ENCODE measurements around the gene ZIC1.

Gene ZIC1

DNA sequence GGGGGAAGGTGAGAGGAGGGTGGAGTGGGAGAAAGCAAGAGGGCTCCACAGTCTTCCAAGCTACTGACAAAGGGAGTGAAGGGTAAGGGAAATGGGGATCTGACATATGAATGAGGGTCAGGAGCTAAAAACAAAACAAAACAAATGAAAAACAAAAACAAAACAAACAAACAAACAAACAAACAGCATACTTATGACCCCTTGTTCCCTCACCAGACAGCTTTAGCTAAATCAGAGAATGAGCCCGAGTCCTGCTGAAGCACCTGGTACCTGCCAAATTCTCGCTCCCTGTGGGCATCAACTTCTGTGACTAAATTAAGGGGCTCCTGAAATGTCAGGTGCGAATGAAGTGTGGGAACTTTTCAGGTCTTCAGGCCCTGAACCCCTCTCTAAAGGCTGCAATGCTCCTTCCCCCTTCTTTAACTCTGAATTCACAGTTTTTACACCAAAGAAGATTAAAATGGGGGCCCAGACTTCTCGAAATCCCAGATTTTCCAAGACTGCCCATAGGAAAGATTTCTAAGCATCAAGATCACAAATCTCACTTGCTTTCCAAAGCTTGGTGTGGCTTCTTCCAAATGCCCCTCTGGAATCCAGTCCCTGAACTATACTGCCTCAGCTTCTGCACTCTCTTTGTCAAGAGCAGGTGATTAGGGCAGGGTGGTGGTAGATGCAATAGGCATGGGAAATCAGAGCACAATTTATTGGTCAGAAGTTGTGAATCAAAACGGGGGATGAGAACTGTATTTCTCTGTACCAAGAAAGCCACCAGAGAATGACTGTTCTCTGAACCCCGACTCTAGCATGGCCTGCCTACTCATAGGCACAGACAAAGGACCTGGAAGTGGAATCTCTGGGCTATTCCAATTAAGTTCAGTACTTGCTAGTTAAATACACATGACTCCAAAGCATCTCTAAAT, 43.7 kb upstream of the ZIC1 start:
- TF ChIP-seq CEBPB (IDR thresholded peaks at IDR 0.05) (no peak), FOXM1 (IDR thresholded peaks at IDR 0.05; ENCODE audit: borderline replicate concordance, low read depth) (no peak), CREB1 (IDR thresholded peaks at IDR 0.05; ENCODE audit: low read depth) (no peak), EGR1 (IDR thresholded peaks at IDR 0.05) (no peak), TCF12 (IDR thresholded peaks at IDR 0.05; ENCODE audit: low read depth) (no peak), YY1 (IDR thresholded peaks at IDR 0.05; ENCODE audit: low read depth) (no peak), EP300 (IDR thresholded peaks at IDR 0.05; ENCODE audit: borderline replicate concordance) (no peak), ZBTB7A (IDR thresholded peaks at IDR 0.05; ENCODE audit: low read depth) (no peak), TAF1 (IDR thresholded peaks at IDR 0.05; ENCODE audit: low read depth) (no peak), RAD21 (IDR thresholded peaks at IDR 0.05; ENCODE audit: low read depth) (no peak), TEAD4 (IDR thresholded peaks at IDR 0.05) (no peak), NFIC (IDR thresholded peaks at IDR 0.05) (no peak)
- TF ChIP-seq, protein P1, sequence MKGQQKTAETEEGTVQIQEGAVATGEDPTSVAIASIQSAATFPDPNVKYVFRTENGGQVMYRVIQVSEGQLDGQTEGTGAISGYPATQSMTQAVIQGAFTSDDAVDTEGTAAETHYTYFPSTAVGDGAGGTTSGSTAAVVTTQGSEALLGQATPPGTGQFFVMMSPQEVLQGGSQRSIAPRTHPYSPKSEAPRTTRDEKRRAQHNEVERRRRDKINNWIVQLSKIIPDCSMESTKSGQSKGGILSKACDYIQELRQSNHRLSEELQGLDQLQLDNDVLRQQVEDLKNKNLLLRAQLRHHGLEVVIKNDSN (IDR thresholded peaks at IDR 0.05) = no peak
- TF ChIP-seq, protein P2, sequence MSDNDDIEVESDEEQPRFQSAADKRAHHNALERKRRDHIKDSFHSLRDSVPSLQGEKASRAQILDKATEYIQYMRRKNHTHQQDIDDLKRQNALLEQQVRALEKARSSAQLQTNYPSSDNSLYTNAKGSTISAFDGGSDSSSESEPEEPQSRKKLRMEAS (IDR thresholded peaks at IDR 0.05) = no peak
- TF ChIP-seq, protein P3, sequence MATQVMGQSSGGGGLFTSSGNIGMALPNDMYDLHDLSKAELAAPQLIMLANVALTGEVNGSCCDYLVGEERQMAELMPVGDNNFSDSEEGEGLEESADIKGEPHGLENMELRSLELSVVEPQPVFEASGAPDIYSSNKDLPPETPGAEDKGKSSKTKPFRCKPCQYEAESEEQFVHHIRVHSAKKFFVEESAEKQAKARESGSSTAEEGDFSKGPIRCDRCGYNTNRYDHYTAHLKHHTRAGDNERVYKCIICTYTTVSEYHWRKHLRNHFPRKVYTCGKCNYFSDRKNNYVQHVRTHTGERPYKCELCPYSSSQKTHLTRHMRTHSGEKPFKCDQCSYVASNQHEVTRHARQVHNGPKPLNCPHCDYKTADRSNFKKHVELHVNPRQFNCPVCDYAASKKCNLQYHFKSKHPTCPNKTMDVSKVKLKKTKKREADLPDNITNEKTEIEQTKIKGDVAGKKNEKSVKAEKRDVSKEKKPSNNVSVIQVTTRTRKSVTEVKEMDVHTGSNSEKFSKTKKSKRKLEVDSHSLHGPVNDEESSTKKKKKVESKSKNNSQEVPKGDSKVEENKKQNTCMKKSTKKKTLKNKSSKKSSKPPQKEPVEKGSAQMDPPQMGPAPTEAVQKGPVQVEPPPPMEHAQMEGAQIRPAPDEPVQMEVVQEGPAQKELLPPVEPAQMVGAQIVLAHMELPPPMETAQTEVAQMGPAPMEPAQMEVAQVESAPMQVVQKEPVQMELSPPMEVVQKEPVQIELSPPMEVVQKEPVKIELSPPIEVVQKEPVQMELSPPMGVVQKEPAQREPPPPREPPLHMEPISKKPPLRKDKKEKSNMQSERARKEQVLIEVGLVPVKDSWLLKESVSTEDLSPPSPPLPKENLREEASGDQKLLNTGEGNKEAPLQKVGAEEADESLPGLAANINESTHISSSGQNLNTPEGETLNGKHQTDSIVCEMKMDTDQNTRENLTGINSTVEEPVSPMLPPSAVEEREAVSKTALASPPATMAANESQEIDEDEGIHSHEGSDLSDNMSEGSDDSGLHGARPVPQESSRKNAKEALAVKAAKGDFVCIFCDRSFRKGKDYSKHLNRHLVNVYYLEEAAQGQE (IDR thresholded peaks at IDR 0.05; ENCODE audit: low read depth) = no peak

DNA sequence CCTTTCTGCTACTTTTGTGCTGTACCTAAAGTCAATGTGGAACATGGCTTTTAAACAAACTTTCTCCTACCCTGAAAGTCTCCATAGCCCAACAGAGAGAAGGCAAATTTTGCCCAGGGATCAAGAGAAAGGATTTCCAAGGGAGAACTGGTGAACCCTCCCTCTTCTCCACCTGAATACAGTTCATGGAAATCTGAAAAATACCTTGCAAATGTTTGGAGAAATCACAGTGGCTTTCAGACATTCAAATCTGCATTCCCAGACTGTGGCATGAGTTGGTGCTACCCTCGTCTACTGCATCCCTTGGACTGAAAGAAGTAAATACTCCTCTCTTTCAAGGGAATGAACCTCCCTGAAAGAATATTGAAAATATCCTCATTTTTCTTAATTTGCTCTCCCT, 41.5 kb upstream of the ZIC1 start:
- TF ChIP-seq NFIC (IDR thresholded peaks at IDR 0.05) = no peak
- TF ChIP-seq TCF12 (IDR thresholded peaks at IDR 0.05; ENCODE audit: low read depth) = no peak
- TF ChIP-seq EGR1 (IDR thresholded peaks at IDR 0.05) = no peak
- TF ChIP-seq, protein P2 (IDR thresholded peaks at IDR 0.05) = no peak
- TF ChIP-seq, protein P1 (IDR thresholded peaks at IDR 0.05) = no peak
- TF ChIP-seq FOXM1 (IDR thresholded peaks at IDR 0.05; ENCODE audit: borderline replicate concordance, low read depth) = no peak
- TF ChIP-seq CEBPB (IDR thresholded peaks at IDR 0.05) = no peak
- no peak for TF ChIP-seq YY1 (IDR thresholded peaks at IDR 0.05; ENCODE audit: low read depth)
- no peak for TF ChIP-seq TAF1 (IDR thresholded peaks at IDR 0.05; ENCODE audit: low read depth)
- TF ChIP-seq RAD21 (IDR thresholded peaks at IDR 0.05; ENCODE audit: low read depth) = no peak
- TF ChIP-seq, protein P3 (IDR thresholded peaks at IDR 0.05; ENCODE audit: low read depth) = no peak
- no peak for TF ChIP-seq TEAD4 (IDR thresholded peaks at IDR 0.05)
- TF ChIP-seq EP300 (IDR thresholded peaks at IDR 0.05; ENCODE audit: borderline replicate concordance) = no peak
- no peak for TF ChIP-seq ZBTB7A (IDR thresholded peaks at IDR 0.05; ENCODE audit: low read depth)
- TF ChIP-seq CREB1 (IDR thresholded peaks at IDR 0.05; ENCODE audit: low read depth) = no peak

DNA sequence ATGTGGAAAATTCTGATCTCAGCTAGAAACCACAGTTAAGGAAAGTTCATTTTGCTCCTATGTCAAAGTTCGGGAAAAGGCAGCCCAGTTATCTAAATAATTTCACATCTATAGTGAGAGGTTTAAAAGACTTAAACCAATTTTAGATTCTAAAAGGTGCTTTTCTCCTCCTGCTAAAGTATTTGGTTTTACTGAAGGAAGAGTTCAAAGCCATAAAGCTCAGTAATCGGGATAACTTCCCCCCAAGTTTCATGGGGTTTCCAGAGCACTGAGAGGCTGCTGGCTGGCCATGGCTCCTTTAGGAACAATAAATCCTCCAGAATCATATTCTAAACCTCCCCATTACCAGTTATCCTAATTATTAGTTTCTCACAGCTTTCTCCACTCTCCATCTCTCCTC, 41.0 kb upstream of the ZIC1 start:
- no peak for TF ChIP-seq FOXM1 (IDR thresholded peaks at IDR 0.05; ENCODE audit: borderline replicate concordance, low read depth)
- TF ChIP-seq, protein P3 (IDR thresholded peaks at IDR 0.05; ENCODE audit: low read depth) = no peak
- TF ChIP-seq TCF12 (IDR thresholded peaks at IDR 0.05; ENCODE audit: low read depth) = no peak
- no peak for TF ChIP-seq NFIC (IDR thresholded peaks at IDR 0.05)
- no peak for TF ChIP-seq ZBTB7A (IDR thresholded peaks at IDR 0.05; ENCODE audit: low read depth)
- TF ChIP-seq, protein P1 (IDR thresholded peaks at IDR 0.05) = no peak
- no peak for TF ChIP-seq YY1 (IDR thresholded peaks at IDR 0.05; ENCODE audit: low read depth)
- TF ChIP-seq, protein P2 (IDR thresholded peaks at IDR 0.05) = no peak
- TF ChIP-seq RAD21 (IDR thresholded peaks at IDR 0.05; ENCODE audit: low read depth) = no peak
- TF ChIP-seq TEAD4 (IDR thresholded peaks at IDR 0.05) = no peak
- TF ChIP-seq CREB1 (IDR thresholded peaks at IDR 0.05; ENCODE audit: low read depth) = no peak
- TF ChIP-seq EP300 (IDR thresholded peaks at IDR 0.05; ENCODE audit: borderline replicate concordance) = no peak
- TF ChIP-seq CEBPB (IDR thresholded peaks at IDR 0.05) = no peak
- TF ChIP-seq TAF1 (IDR thresholded peaks at IDR 0.05; ENCODE audit: low read depth) = no peak
- no peak for TF ChIP-seq EGR1 (IDR thresholded peaks at IDR 0.05)

Measured in Ishikawa (cell line).